Ectodermal cell (in vitro differentiated cells): ENCODE measurements around the gene INPP4B.
"Not testable (repeated sequence)": the region's sequence is repeated elsewhere in the genome, so short reads cannot be mapped to it uniquely, and the experiment has no call there.

Experiments used
- H3K27ac ChIP-seq: 2 replicates; pipeline ENCODE4 v1.7.0; 2013; ENCODE audit warnings: mild to moderate bottlenecking, low read depth, low read length; ENCODE audit not compliant: insufficient read depth, poor library complexity, severe bottlenecking
- H3K27me3 ChIP-seq: 2 replicates; pipeline ENCODE4 v1.7.0; 2013; ENCODE audit warnings: mild to moderate bottlenecking, low read length; ENCODE audit not compliant: insufficient read depth, control insufficient read depth, poor library complexity, severe bottlenecking
- H3K36me3 ChIP-seq: one replicate; pipeline ENCODE4 v1.7.0; 2013; ENCODE audit warnings: low read length; ENCODE audit not compliant: control insufficient read depth, insufficient read depth
- H3K4me1 ChIP-seq: one replicate; pipeline ENCODE4 v1.7.0; 2013; ENCODE audit warnings: low read length; ENCODE audit not compliant: control insufficient read depth, insufficient read depth
- H3K4me3 ChIP-seq: 2 replicates; pipeline ENCODE4 v1.7.0; 2013; ENCODE audit warnings: low read depth, low read length, control low read depth; ENCODE audit not compliant: insufficient read depth
- H3K9me3 ChIP-seq: 2 replicates; pipeline ENCODE4 v1.7.0; 2013; ENCODE audit warnings: mild to moderate bottlenecking, low read length, moderate library complexity; ENCODE audit not compliant: control insufficient read depth
- WGBS, 2 experiments: methylation state at CpG; one replicate each; pipeline ENCODE4 v1.1.7; 2013; ENCODE audit warnings: missing lambda C conversion rate in 2 of 2; 5-methylcytosine and 5-hydroxymethylcytosine counted together

INPP4B gene

DNA sequence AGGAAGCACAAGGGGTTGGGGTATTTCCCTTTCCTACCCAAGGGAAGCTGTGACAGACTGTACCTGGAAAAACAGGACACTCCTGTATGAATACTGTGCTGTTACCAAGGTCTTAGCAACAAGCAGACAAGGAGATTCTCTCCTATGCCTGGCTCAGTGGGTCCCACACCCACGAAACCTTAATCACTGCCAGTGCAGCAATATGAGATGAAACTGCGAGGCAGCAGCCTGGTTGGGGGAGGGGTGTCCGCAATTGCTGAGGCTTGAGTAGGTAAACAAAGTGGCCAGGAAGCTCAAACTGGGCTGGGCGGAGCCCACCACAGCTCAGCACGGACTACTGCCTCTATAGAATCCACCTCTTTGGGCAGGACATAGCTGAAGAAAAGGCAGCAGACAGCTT lies 197.7 kb downstream of the INPP4B start:
- H3K36me3 ChIP-seq: no peaks in the 10 kb centered on the region
- no peak overlapping the region for H3K27ac ChIP-seq
- 83 to 90% methylated on average over 5 of the region's 5 CpGs for WGBS, 2 experiments
- H3K4me1 ChIP-seq: no peaks in the 10 kb centered on the region
- H3K9me3 ChIP-seq: no peaks in the 10 kb centered on the region
- H3K27me3 ChIP-seq: no peaks in the 10 kb centered on the region
- no peak overlapping the region for H3K4me3 ChIP-seq

DNA sequence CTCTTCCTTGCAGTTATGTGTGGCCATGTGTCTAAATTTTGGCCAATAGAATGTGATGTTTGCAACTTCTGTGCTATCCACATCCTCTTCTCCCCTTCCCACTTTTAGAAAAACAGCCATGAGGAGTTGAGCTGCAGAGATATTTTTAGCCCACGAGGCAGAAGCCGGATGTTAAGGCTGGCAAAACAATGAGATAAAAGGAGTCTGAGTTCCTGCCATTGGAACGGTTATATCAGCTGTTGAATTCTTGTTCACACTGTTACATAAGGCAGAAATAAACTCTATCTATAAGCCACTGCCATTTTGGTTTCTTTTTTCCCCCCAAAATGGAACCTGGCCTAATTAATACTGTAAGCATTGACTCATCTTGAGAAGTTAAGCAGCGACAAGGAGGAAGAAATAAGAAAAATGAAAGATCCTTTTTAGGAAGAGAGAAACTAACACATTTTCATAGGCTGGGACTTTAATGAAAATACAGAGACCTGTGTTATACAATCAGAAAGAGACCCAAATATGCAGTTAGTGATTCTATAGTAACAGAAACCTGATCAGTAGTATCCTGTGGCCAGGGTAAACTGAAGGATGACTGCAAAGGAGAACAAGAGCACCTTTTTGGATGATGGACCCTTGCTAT lies 200.5 kb downstream of the INPP4B start:
- Histone ChIP-seq H3K4me1 (no peaks in the 10 kb centered on the region), H3K36me3 (no peaks in the 10 kb centered on the region), H3K9me3 (no peaks in the 10 kb centered on the region), H3K4me3 (no peak overlapping the region), H3K27me3 (no peaks in the 10 kb centered on the region), H3K27ac (no peak overlapping the region)
- 83 to 85% methylated on average over 4 of the region's 4 CpGs for WGBS, 2 experiments

DNA sequence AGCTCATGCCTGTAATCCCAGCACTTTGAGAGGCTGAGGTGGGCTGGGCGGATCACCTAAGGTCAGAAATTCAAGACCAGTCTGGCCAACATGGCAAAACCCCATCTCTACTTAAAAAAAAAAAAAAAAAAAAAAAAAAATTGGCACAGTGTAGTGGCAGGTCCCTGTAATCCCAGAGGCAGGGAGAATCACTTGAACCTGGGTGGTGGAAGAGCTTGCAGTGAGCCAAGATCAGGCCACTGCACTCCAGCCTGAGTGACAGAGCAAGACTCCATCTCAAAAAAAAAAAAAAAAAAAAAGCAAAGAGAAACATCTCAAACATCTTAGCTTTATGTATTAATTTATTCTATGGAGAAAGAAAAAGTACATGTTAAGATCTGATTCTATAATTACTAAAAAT lies 201.5 kb downstream of the INPP4B start:
- 91 to 100% methylated on average over 1 of the region's 1 CpG for WGBS, 2 experiments
- H3K36me3 ChIP-seq, H3K4me3 ChIP-seq, H3K4me1 ChIP-seq, H3K27ac ChIP-seq, H3K27me3 ChIP-seq, H3K9me3 ChIP-seq: not testable (repeated sequence)

DNA sequence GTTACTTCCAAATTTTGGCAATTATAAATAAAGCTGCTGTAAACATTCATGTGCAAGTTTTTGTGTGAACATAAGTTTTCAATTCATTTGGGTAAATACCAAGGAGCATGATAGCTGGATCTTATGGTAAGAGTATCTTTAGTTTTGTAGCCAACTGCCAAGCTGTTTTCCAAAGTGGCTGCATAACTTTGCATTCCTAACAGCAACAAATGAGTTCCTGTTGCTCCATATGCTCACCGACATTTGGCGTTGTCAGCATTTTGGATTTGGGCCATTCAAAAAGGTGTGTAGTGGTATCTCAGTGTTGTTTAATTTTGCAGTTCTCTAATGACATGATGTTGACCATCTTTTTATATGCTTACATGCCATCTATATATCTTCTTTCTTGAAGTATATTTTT lies 208.5 kb downstream of the INPP4B start:
- H3K36me3 ChIP-seq: no peaks in the 10 kb centered on the region
- H3K27me3 ChIP-seq: no peaks in the 10 kb centered on the region
- no peak overlapping the region for H3K27ac ChIP-seq
- WGBS, 2 experiments: 91 to 100% methylated on average over 2 of the region's 2 CpGs
- no peaks in the 10 kb centered on the region for H3K9me3 ChIP-seq
- no peaks in the 10 kb centered on the region for H3K4me1 ChIP-seq
- no peak overlapping the region for H3K4me3 ChIP-seq

DNA sequence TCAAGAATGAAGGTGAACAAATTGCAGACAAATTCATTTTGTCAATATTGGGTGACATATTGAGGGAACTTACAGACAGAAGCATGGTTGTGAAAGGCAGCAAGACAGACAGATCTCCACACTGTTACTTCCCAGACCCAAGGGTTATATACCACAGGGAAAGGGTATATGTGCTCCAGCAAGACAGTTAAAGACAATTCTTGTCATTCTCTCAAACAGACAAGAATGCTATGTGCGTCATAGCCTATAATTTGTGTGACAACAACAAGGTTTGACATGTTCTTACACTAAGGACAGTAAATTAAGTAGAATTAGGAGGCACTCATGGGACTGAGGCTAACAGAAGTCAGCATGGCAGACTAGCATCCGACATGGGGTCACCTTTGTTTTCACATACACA lies 214.3 kb downstream of the INPP4B start:
- no peaks in the 10 kb centered on the region for H3K4me1 ChIP-seq
- no peak overlapping the region for H3K4me3 ChIP-seq
- no peaks in the 10 kb centered on the region for H3K36me3 ChIP-seq
- H3K27ac ChIP-seq: no peak overlapping the region
- no peaks in the 10 kb centered on the region for H3K27me3 ChIP-seq
- no peaks in the 10 kb centered on the region for H3K9me3 ChIP-seq
- 88 to 94% methylated on average over 2 of the region's 2 CpGs for WGBS, 2 experiments

DNA sequence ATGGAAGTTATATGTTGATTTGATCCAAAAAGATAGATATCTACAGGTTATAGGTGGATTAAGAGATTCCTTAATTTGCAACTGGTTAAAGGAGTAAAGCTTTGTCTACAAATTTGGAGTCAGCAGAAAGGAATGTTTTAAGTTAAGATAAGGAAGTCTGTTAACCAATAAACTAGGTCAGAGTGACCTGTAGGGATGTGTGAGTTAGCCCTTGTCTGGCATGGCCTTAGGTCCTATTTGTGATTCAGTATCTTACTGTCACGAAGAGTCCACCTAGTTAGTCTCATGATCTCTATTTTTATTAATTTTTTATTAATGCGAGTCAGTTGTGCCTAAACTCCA lies 230.8 kb downstream of the INPP4B start:
- WGBS, 2 experiments: 92 to 100% methylated on average over 1 to 2 of the region's 2 CpGs
- no peaks in the 10 kb centered on the region for H3K36me3 ChIP-seq
- H3K4me1 ChIP-seq: no peaks in the 10 kb centered on the region
- no peaks in the 10 kb centered on the region for H3K9me3 ChIP-seq
- H3K27ac ChIP-seq: no peak overlapping the region
- no peaks in the 10 kb centered on the region for H3K27me3 ChIP-seq
- H3K4me3 ChIP-seq: no peak overlapping the region

DNA sequence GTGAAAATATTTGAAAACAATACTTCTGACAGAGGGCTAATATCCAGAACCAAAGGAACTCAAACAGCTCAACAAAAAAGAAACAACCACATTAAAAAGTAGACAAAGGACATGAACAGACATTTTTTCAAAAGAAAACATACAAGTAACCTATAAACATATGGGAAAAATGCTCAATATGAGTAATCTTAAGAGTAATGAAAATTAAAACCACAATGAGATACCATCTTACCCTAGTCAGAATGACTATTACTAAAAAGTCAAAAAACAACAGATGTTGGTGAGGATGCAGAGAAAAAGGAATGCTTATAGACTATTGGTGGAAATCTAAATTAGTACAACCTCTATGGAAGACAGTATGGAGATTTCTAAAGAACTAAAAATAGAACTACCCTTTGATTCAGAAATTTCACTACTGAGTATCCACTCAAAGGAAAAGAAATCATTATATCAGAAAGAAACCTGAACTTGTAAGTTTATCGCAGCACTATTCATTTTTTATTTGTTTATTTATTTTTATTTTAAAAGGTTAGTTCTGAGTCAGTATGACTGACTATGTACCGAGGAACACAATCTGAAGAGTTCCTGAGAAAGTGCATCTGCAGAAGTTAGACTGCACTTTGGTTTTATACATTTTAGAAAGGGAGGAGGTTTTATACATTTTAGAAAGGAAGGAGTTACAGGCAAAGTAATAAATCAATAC lies 231.3 kb downstream of the INPP4B start:
- no peaks in the 10 kb centered on the region for H3K36me3 ChIP-seq
- no peak overlapping the region for H3K4me3 ChIP-seq
- no peaks in the 10 kb centered on the region for H3K27me3 ChIP-seq
- no peaks in the 10 kb centered on the region for H3K9me3 ChIP-seq
- 95 to 99% methylated on average over 1 to 2 of the region's 2 CpGs for WGBS, 2 experiments
- no peak overlapping the region for H3K27ac ChIP-seq
- H3K4me1 ChIP-seq: no peaks in the 10 kb centered on the region

DNA sequence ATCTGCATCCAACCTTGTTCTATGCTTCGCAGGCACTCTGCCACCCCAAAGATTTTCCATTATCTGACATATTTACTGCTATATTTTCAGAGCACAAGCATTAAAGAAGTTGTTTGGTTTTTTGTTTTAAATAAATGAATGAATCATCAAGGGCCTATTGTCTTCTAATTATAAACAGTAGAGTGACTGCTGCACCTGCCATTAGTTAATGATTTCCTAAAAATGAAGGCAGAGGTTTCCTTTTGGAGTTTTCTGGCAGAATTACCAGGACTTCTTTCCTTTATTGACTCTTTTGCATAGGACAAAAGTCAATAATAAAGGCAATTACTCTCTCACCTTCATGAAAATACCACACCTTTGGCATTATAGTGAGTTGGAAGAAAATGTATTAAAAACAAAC lies 238.1 kb downstream of the INPP4B start:
- H3K9me3 ChIP-seq: no peaks in the 10 kb centered on the region
- no peak overlapping the region for H3K4me3 ChIP-seq
- H3K4me1 ChIP-seq: no peaks in the 10 kb centered on the region
- 86 to 93% methylated on average over 1 of the region's 1 CpG for WGBS, 2 experiments
- H3K27me3 ChIP-seq: no peaks in the 10 kb centered on the region
- H3K27ac ChIP-seq: no peak overlapping the region
- H3K36me3 ChIP-seq: no peaks in the 10 kb centered on the region

DNA sequence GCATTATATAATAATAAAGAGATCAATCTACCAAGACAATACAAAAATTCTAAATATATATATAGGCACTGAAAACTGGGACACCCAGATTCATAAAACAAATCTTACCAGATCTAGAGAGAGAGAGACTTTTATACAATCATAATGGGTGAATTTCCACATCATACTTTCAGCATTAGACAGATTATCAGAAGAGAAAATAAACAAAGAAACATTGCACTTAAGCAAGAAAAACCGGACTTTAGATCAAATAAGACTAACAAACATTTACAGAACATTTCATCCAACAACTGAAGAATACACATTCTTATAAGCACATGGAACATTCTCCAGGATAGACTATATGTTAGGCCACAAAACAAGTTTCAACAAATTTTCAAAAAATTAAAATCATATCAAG lies 245.1 kb downstream of the INPP4B start:
- Histone ChIP-seq H3K4me1 (no peaks in the 10 kb centered on the region), H3K36me3 (no peaks in the 10 kb centered on the region), H3K27me3 (no peaks in the 10 kb centered on the region), H3K9me3 (no peaks in the 10 kb centered on the region), H3K4me3 (no peak overlapping the region), H3K27ac (no peak overlapping the region)
- WGBS, 2 experiments: 83 to 97% methylated on average over 1 of the region's 1 CpG

DNA sequence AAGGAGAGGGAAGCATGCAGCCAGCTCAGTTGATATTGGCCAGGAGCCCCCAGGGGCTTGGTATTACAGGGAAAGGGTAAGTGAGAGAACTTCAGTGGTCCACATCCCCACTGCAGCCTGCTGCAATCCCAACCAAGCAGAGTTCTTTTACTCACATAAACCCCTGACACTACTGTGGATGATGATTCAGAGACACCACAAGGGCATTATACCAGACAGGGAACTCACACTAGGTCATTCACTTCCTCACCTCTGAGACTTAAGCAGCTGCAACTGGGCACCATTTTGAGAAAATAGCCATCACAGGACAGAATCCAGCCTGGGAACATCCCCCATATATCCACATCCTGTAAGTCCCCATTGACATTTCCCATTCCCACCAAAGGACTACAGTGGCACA lies 248.0 kb downstream of the INPP4B start:
- H3K27ac ChIP-seq: no peak overlapping the region
- H3K4me1 ChIP-seq: no peaks in the 10 kb centered on the region
- H3K4me3 ChIP-seq: no peak overlapping the region
- no peaks in the 10 kb centered on the region for H3K27me3 ChIP-seq
- H3K9me3 ChIP-seq: no peaks in the 10 kb centered on the region
- H3K36me3 ChIP-seq: no peaks in the 10 kb centered on the region
